ENCODE data around the gene ACSS3.
"Not testable (repeated sequence)": the region's sequence is repeated elsewhere in the genome, so short reads cannot be mapped to it uniquely, and the experiment has no call there.

Gene ACSS3, protein sequence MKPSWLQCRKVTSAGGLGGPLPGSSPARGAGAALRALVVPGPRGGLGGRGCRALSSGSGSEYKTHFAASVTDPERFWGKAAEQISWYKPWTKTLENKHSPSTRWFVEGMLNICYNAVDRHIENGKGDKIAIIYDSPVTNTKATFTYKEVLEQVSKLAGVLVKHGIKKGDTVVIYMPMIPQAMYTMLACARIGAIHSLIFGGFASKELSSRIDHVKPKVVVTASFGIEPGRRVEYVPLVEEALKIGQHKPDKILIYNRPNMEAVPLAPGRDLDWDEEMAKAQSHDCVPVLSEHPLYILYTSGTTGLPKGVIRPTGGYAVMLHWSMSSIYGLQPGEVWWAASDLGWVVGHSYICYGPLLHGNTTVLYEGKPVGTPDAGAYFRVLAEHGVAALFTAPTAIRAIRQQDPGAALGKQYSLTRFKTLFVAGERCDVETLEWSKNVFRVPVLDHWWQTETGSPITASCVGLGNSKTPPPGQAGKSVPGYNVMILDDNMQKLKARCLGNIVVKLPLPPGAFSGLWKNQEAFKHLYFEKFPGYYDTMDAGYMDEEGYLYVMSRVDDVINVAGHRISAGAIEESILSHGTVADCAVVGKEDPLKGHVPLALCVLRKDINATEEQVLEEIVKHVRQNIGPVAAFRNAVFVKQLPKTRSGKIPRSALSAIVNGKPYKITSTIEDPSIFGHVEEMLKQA
- total RNA-seq, result 0 to 0.19 (median 0.09) reads per million in 3 donors

DNA sequence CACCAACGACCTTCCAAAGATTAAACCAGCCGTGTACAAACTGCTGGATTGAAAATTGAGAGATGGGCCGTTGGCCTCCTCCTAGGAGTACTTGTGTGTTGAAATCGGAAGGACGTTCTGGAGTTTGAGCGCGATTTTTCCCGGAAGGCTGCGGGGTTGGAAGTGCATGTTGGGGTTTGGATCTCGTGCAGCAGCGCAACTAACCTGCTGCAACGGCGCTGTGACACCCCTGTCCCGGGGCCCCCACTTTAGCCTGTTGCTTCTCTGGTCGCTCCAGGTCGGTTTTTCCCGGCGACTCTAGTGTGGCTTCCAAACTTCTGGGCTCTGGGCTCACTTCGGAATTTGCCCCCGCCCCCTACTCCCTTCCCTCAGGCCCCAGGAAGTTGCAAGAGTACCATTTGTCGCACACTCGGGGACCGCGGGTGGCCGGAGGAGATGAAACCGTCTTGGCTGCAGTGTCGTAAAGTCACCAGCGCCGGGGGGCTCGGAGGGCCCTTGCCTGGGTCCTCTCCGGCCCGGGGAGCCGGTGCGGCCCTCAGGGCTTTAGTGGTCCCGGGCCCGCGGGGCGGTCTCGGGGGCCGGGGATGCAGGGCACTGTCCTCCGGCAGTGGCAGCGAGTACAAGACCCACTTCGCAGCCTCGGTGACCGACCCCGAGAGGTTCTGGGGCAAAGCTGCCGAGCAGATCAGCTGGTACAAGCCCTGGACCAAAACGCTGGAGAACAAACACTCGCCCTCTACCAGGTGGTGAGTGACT is at the start of gene ACSS3:
ACSS3 (plus strand) TSS at position 394 of the 756 bp plus-strand sequence; CDS start at position 436, 42 bp downstream.
- no peaks in the 10 kb centered on the region for H3K36me3 ChIP-seq (ENCODE audit: control insufficient read depth, insufficient read depth, low read length)
- no peak within 1 kb of the TSS for H3K4me3 ChIP-seq (ENCODE audit: insufficient read depth, low read depth, low read length, poor library complexity, severe bottlenecking)
- H3K27me3 ChIP-seq (replicated peaks; ENCODE audit: control insufficient read depth, insufficient read depth, low read length, poor library complexity, severe bottlenecking), result no peaks in the 10 kb centered on the region
- no peak within 1 kb of the TSS for H3K27ac ChIP-seq (ENCODE audit: insufficient read depth, low read length, poor library complexity, severe bottlenecking)
- DNase-seq, result no peak
- H3K4me1 ChIP-seq (ENCODE audit: control insufficient read depth, insufficient read depth, low read length, poor library complexity, severe bottlenecking), result no peaks in the 10 kb centered on the region
- H3K9me3 ChIP-seq (ENCODE audit: control insufficient read depth, low read length), result no peaks in the 10 kb centered on the region

DNA sequence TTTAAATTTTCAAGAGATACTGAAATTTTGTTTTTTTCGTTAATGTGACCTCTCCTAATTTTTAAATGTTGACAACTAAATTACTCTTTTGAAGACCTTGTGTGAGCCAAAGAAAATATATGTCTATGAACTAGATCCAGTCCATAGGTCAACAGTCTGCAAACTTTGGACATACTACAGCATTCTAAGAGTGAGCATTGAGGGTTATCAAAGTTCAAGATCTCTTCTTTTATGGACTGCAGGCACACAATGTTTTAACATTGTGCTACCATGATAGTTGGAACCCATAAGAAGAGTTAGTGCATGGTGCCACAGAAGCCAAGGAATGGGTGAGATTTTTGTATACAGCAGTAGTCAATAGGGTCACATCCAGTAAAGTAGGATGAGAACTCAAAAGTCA is 43.0 kb upstream of the ACSS3 start:
- Histone ChIP-seq H3K27me3 (replicated peaks; ENCODE audit: control insufficient read depth, insufficient read depth, low read length, poor library complexity, severe bottlenecking) (no peaks in the 10 kb centered on the region), H3K9me3 (ENCODE audit: control insufficient read depth, low read length) (no peaks in the 10 kb centered on the region), H3K4me3 (ENCODE audit: insufficient read depth, low read depth, low read length, poor library complexity, severe bottlenecking) (no peak overlapping the region), H3K36me3 (ENCODE audit: control insufficient read depth, insufficient read depth, low read length) (no peaks in the 10 kb centered on the region), H3K4me1 (ENCODE audit: control insufficient read depth, insufficient read depth, low read length, poor library complexity, severe bottlenecking) (no peaks in the 10 kb centered on the region), H3K27ac (ENCODE audit: insufficient read depth, low read length, poor library complexity, severe bottlenecking) (no peak overlapping the region)
- no peak for DNase-seq

DNA sequence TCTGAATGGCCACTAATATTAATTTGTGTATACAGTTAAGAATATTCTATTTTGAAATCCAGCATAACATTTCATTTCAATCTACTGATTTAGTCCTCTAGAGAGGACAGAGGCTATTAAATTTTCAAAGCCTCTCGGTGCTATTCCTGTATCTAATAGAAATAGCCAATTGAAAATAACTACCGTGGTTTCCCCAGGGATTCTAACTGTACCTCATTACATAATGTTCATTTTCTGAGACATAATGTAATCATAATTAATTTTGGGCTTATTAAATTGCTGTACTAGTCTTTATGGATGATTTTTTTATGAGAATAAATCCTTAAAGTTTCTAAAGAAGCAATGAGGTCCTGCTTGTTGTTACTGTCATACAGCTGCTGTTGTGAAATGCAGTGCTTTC is 38.6 kb upstream of the ACSS3 start:
- Histone ChIP-seq H3K36me3 (ENCODE audit: control insufficient read depth, insufficient read depth, low read length) (no peaks in the 10 kb centered on the region), H3K4me3 (ENCODE audit: insufficient read depth, low read depth, low read length, poor library complexity, severe bottlenecking) (no peak overlapping the region), H3K4me1 (ENCODE audit: control insufficient read depth, insufficient read depth, low read length, poor library complexity, severe bottlenecking) (no peaks in the 10 kb centered on the region), H3K27ac (ENCODE audit: insufficient read depth, low read length, poor library complexity, severe bottlenecking) (no peak overlapping the region), H3K27me3 (replicated peaks; ENCODE audit: control insufficient read depth, insufficient read depth, low read length, poor library complexity, severe bottlenecking) (no peaks in the 10 kb centered on the region), H3K9me3 (ENCODE audit: control insufficient read depth, low read length) (no peaks in the 10 kb centered on the region)
- DNase-seq, result no peak

DNA sequence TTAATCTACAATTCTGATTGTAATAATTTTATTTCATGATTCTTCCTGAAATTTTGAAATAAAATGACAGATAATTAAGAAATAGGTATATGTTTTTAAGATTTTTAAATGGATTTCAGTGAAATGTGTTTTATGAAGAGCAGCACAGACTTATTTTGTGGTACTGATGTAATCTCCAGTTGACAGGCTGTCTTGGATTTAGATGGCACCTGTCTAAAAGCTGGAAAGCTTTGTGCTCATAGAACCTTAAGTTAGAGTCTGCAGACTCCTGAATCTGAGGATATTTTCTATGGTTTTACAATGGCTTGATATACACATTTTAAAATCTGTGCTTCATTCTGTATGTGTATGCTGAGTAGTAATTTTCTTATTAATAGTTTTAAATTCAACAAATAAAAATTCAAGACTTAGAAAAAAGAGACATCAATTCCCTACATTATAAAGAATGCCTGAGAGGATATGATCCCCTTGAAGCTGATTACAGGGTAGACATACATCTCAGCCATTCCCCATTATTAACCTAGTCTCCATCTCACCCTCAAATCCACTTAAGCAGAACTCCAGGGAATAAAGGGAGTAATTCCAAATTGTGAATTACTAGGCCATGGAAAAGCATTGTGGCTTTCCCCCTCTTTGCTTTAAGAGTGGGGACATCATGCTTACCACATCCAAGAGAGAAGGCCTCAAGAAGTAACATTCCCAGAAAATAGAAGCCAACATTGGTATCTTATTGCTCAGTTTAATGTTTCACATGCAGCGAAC is 33.7 kb upstream of the ACSS3 start:
- H3K4me1 ChIP-seq (ENCODE audit: control insufficient read depth, insufficient read depth, low read length, poor library complexity, severe bottlenecking), result no peaks in the 10 kb centered on the region
- H3K9me3 ChIP-seq (ENCODE audit: control insufficient read depth, low read length), result no peaks in the 10 kb centered on the region
- no peak for DNase-seq
- no peaks in the 10 kb centered on the region for H3K27me3 ChIP-seq (replicated peaks; ENCODE audit: control insufficient read depth, insufficient read depth, low read length, poor library complexity, severe bottlenecking)
- no peak overlapping the region for H3K27ac ChIP-seq (ENCODE audit: insufficient read depth, low read length, poor library complexity, severe bottlenecking)
- no peaks in the 10 kb centered on the region for H3K36me3 ChIP-seq (ENCODE audit: control insufficient read depth, insufficient read depth, low read length)
- no peak overlapping the region for H3K4me3 ChIP-seq (ENCODE audit: insufficient read depth, low read depth, low read length, poor library complexity, severe bottlenecking)

DNA sequence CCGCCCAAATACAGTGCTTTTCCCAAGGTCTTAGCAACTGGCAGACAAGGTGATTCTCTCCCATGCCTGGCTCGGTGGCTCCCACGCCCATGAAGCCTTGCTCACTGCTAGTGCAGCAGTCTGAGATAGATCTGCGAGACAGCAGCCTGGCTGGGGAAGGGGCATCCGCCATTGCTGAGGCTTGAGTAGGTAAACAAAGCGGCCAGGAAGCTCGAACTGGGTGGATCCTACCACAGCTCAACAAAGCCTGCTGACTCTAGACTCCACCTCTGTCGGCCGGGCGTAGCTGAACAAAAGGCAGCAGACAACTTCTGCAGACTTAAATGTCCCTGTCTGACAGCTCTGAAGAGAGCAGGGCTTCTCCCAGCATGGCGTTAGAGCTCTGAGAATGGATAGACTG is 12.9 kb upstream of the ACSS3 start:
- not testable (repeated sequence) for H3K27ac ChIP-seq (ENCODE audit: insufficient read depth, low read length, poor library complexity, severe bottlenecking); H3K9me3 ChIP-seq (ENCODE audit: control insufficient read depth, low read length); H3K4me1 ChIP-seq (ENCODE audit: control insufficient read depth, insufficient read depth, low read length, poor library complexity, severe bottlenecking); H3K36me3 ChIP-seq (ENCODE audit: control insufficient read depth, insufficient read depth, low read length); DNase-seq; H3K4me3 ChIP-seq (ENCODE audit: insufficient read depth, low read depth, low read length, poor library complexity, severe bottlenecking); H3K27me3 ChIP-seq (replicated peaks; ENCODE audit: control insufficient read depth, insufficient read depth, low read length, poor library complexity, severe bottlenecking)

DNA sequence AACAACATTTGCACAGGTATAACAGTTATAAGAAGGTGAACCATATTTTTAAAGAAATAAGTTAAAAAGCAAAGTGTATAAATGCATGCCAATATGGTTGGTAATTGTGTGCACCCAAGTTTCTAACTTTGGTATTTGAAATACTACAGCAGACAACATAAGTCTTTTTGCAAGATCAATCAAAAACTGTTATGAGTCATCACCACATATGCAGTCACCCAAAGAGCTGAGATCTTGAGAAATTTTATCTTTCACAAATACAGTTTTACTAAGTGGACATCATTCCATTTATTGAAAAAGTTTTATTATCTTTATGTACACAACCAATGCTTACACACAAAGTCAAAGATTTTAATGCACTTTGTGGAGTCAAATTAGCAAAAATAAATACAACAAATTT is 7.0 kb upstream of the ACSS3 start:
- Histone ChIP-seq H3K27ac (ENCODE audit: insufficient read depth, low read length, poor library complexity, severe bottlenecking) (no peak overlapping the region), H3K4me3 (ENCODE audit: insufficient read depth, low read depth, low read length, poor library complexity, severe bottlenecking) (no peak overlapping the region), H3K36me3 (ENCODE audit: control insufficient read depth, insufficient read depth, low read length) (no peaks in the 10 kb centered on the region), H3K4me1 (ENCODE audit: control insufficient read depth, insufficient read depth, low read length, poor library complexity, severe bottlenecking) (no peaks in the 10 kb centered on the region), H3K27me3 (replicated peaks; ENCODE audit: control insufficient read depth, insufficient read depth, low read length, poor library complexity, severe bottlenecking) (no peaks in the 10 kb centered on the region), H3K9me3 (ENCODE audit: control insufficient read depth, low read length) (no peaks in the 10 kb centered on the region)
- no peak for DNase-seq

DNA sequence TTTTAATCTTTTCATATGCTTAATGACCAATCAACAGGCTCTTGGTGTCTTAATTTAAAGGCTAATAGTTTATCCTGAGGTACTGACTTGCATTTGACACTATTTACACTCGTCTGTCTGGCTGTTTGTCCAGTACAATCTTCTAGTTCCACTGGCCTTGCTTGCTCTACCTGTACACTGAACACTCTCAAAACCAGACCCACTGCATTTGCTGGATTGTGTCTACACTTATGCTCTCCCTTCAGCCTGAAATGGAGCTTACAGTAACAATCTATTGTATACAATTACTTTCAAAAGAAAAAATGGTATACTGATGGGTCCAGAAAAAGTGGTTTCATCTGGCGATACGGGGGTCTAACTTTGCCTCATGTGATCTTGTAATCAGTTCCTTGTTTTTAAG is 2.3 kb upstream of the ACSS3 start:
- no peaks in the 10 kb centered on the region for H3K9me3 ChIP-seq (ENCODE audit: control insufficient read depth, low read length)
- no peak for DNase-seq
- no peak overlapping the region for H3K4me3 ChIP-seq (ENCODE audit: insufficient read depth, low read depth, low read length, poor library complexity, severe bottlenecking)
- H3K36me3 ChIP-seq (ENCODE audit: control insufficient read depth, insufficient read depth, low read length), result no peaks in the 10 kb centered on the region
- no peaks in the 10 kb centered on the region for H3K4me1 ChIP-seq (ENCODE audit: control insufficient read depth, insufficient read depth, low read length, poor library complexity, severe bottlenecking)
- H3K27ac ChIP-seq (ENCODE audit: insufficient read depth, low read length, poor library complexity, severe bottlenecking), result no peak overlapping the region
- no peaks in the 10 kb centered on the region for H3K27me3 ChIP-seq (replicated peaks; ENCODE audit: control insufficient read depth, insufficient read depth, low read length, poor library complexity, severe bottlenecking)

DNA sequence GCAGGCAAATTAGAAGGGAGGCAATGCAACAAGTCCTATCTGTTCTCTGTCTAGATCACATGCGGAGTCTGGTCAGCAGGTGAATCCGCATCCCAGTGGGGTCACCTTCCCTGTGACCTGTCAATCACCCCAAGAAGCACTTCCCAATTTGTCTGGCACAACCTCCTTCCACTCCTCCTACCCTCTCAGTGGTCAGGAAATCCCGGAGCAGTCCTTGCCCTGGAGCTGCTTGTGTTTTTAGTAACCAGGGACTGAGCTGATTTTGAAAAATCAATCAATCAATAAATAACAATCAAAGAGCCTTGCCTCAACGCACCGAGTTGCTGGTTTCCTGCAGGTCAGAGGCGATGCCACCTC is 572 bp upstream of the ACSS3 start:
- no peak overlapping the region for H3K4me3 ChIP-seq (ENCODE audit: insufficient read depth, low read depth, low read length, poor library complexity, severe bottlenecking)
- H3K36me3 ChIP-seq (ENCODE audit: control insufficient read depth, insufficient read depth, low read length), result no peaks in the 10 kb centered on the region
- H3K9me3 ChIP-seq (ENCODE audit: control insufficient read depth, low read length), result no peaks in the 10 kb centered on the region
- H3K4me1 ChIP-seq (ENCODE audit: control insufficient read depth, insufficient read depth, low read length, poor library complexity, severe bottlenecking), result no peaks in the 10 kb centered on the region
- H3K27me3 ChIP-seq (replicated peaks; ENCODE audit: control insufficient read depth, insufficient read depth, low read length, poor library complexity, severe bottlenecking), result no peaks in the 10 kb centered on the region
- no peak for DNase-seq
- H3K27ac ChIP-seq (ENCODE audit: insufficient read depth, low read length, poor library complexity, severe bottlenecking), result no peak overlapping the region

DNA sequence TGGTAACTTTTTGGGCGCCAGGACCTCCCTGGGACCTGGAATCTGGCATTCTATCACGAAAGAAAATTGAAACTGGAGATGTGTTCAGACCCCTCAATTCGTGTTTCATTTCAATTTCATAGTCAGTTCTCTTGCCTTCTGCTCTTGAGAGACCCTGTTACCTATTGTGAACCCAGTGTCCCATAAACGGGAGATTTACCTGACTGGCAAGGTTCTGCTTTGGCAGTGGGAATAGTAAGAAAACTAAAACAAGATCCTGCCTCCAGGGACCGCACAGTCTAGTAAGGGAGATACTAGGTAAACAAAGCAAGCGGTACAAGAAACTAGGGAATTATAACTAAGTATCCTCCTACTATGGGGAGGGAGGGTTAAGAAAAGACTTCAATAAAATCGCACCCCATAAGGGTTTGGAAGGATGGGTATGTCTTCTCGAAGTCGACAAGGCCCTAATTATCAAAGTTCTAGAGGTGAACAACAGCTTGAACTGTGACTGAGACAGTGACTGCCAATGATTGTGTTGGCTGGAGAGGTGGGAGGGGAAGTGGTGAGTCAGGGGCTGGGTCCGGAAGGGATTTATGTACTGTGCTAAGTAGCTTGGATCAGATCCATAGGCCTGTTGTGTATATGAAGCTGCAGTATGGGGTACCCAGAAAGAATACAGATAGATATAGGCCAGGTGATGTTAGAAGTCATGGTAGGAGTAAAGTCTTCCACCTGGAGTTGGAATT is 754 bp downstream of the ACSS3 start:
- no peaks in the 10 kb centered on the region for H3K4me1 ChIP-seq (ENCODE audit: control insufficient read depth, insufficient read depth, low read length, poor library complexity, severe bottlenecking)
- no peak overlapping the region for H3K4me3 ChIP-seq (ENCODE audit: insufficient read depth, low read depth, low read length, poor library complexity, severe bottlenecking)
- H3K9me3 ChIP-seq (ENCODE audit: control insufficient read depth, low read length), result no peaks in the 10 kb centered on the region
- no peaks in the 10 kb centered on the region for H3K36me3 ChIP-seq (ENCODE audit: control insufficient read depth, insufficient read depth, low read length)
- DNase-seq, result no peak
- H3K27me3 ChIP-seq (replicated peaks; ENCODE audit: control insufficient read depth, insufficient read depth, low read length, poor library complexity, severe bottlenecking), result no peaks in the 10 kb centered on the region
- no peak overlapping the region for H3K27ac ChIP-seq (ENCODE audit: insufficient read depth, low read length, poor library complexity, severe bottlenecking)

All from effector memory CD4-positive, alpha-beta T cell (primary cell).